Measurements from ENCODE around the gene PRKN.

The PRKN gene

GRCh38 chr6:162727322-162728182 lies at the start of gene PRKN, which contains the start of gene PACRG:
PRKN (minus strand) TSS chr6:162727766.
PACRG (plus strand) TSS chr6:162727974.
- H3K27ac ChIP-seq (ENCODE audit: low read length), result peak within 1 kb of the TSS; percentile 81
- H3K4me3 ChIP-seq (ENCODE audit: low read length in 2 of 2), result peak within 1 kb of the TSS; percentile 80 to 87
- H3K9ac ChIP-seq (ENCODE audit: low read length in 2 of 2), result peak within 1 kb of the TSS; percentile 83 to 87
- no peaks in the 10 kb centered on the region for H3K9me3 ChIP-seq (ENCODE audit: control insufficient read depth in 2 of 2, low read length in 2 of 2)
- H3K27me3 ChIP-seq (ENCODE audit: control insufficient read depth in 1 of 2, insufficient read depth in 2 of 2, low read length in 2 of 2), result no peaks in the 10 kb centered on the region
- no peaks in the 10 kb centered on the region for H3K36me3 ChIP-seq (ENCODE audit: control insufficient read depth in 2 of 2, insufficient read depth in 2 of 2, low read length in 2 of 2)
- H3K4me1 ChIP-seq (ENCODE audit: control insufficient read depth, insufficient read depth, low read length), result peaks cover 8% of the 10 kb centered on the region

- H3K27me3 ChIP-seq (ENCODE audit: control insufficient read depth in 1 of 2, insufficient read depth in 2 of 2, low read length in 2 of 2), result no peaks in the 10 kb centered on the region
- H3K9me3 ChIP-seq (ENCODE audit: control insufficient read depth in 2 of 2, low read length in 2 of 2), result peaks cover 0 to 3% of the 10 kb centered on the region in 2 donors
- no peaks in the 10 kb centered on the region for H3K36me3 ChIP-seq (ENCODE audit: control insufficient read depth in 2 of 2, insufficient read depth in 2 of 2, low read length in 2 of 2)
- H3K9ac ChIP-seq (ENCODE audit: low read length in 2 of 2), result no peak overlapping the region
- H3K4me3 ChIP-seq (ENCODE audit: low read length in 2 of 2), result no peak overlapping the region
- H3K4me1 ChIP-seq (ENCODE audit: control insufficient read depth, insufficient read depth, low read length), result no peaks in the 10 kb centered on the region
- H3K27ac ChIP-seq (ENCODE audit: low read length), result no peak overlapping the region
These were observed 49.5 kb upstream of the PRKN start for GRCh38 chr6:162777091-162777490.

- no peaks in the 10 kb centered on the region for H3K27me3 ChIP-seq (ENCODE audit: control insufficient read depth in 1 of 2, insufficient read depth in 2 of 2, low read length in 2 of 2)
- no peak overlapping the region for H3K27ac ChIP-seq (ENCODE audit: low read length)
- H3K9me3 ChIP-seq (ENCODE audit: control insufficient read depth in 2 of 2, low read length in 2 of 2), result no peaks in the 10 kb centered on the region
- H3K4me1 ChIP-seq (ENCODE audit: control insufficient read depth, insufficient read depth, low read length), result no peaks in the 10 kb centered on the region
- no peak overlapping the region for H3K4me3 ChIP-seq (ENCODE audit: low read length in 2 of 2)
- no peaks in the 10 kb centered on the region for H3K36me3 ChIP-seq (ENCODE audit: control insufficient read depth in 2 of 2, insufficient read depth in 2 of 2, low read length in 2 of 2)
- H3K9ac ChIP-seq (ENCODE audit: low read length in 2 of 2), result no peak overlapping the region
These were observed 46.4 kb upstream of the PRKN start for GRCh38 chr6:162773996-162774395.

GRCh38 chr6:162772466-162772865 lies 44.9 kb upstream of the PRKN start:
- Histone ChIP-seq H3K9ac (ENCODE audit: low read length in 2 of 2) (no peak overlapping the region), H3K4me1 (ENCODE audit: control insufficient read depth, insufficient read depth, low read length) (no peaks in the 10 kb centered on the region)

GRCh38 chr6:162770955-162771354 lies 43.4 kb upstream of the PRKN start:
- H3K4me3 ChIP-seq (ENCODE audit: low read length in 2 of 2), result no peak overlapping the region
- no peaks in the 10 kb centered on the region for H3K9me3 ChIP-seq (ENCODE audit: control insufficient read depth in 2 of 2, low read length in 2 of 2)
- no peak overlapping the region for H3K9ac ChIP-seq (ENCODE audit: low read length in 2 of 2)
- H3K27ac ChIP-seq (ENCODE audit: low read length), result no peak overlapping the region
- H3K27me3 ChIP-seq (ENCODE audit: control insufficient read depth in 1 of 2, insufficient read depth in 2 of 2, low read length in 2 of 2), result no peaks in the 10 kb centered on the region
- no peaks in the 10 kb centered on the region for H3K4me1 ChIP-seq (ENCODE audit: control insufficient read depth, insufficient read depth, low read length)
- no peaks in the 10 kb centered on the region for H3K36me3 ChIP-seq (ENCODE audit: control insufficient read depth in 2 of 2, insufficient read depth in 2 of 2, low read length in 2 of 2)

More at GRCh38 chr6:162772466-162772865, 44.9 kb upstream of the PRKN start:
- H3K36me3 ChIP-seq (ENCODE audit: control insufficient read depth in 2 of 2, insufficient read depth in 2 of 2, low read length in 2 of 2), result no peaks in the 10 kb centered on the region
- no peaks in the 10 kb centered on the region for H3K9me3 ChIP-seq (ENCODE audit: control insufficient read depth in 2 of 2, low read length in 2 of 2)
- H3K4me3 ChIP-seq (ENCODE audit: low read length in 2 of 2), result no peak overlapping the region
- no peak overlapping the region for H3K27ac ChIP-seq (ENCODE audit: low read length)
- H3K27me3 ChIP-seq (ENCODE audit: control insufficient read depth in 1 of 2, insufficient read depth in 2 of 2, low read length in 2 of 2), result no peaks in the 10 kb centered on the region

GRCh38 chr6:162770136-162770535 lies 42.6 kb upstream of the PRKN start:
- H3K36me3 ChIP-seq (ENCODE audit: control insufficient read depth in 2 of 2, insufficient read depth in 2 of 2, low read length in 2 of 2), result no peaks in the 10 kb centered on the region
- no peak overlapping the region for H3K4me3 ChIP-seq (ENCODE audit: low read length in 2 of 2)
- H3K27me3 ChIP-seq (ENCODE audit: control insufficient read depth in 1 of 2, insufficient read depth in 2 of 2, low read length in 2 of 2), result no peaks in the 10 kb centered on the region
- no peak overlapping the region for H3K9ac ChIP-seq (ENCODE audit: low read length in 2 of 2)
- H3K4me1 ChIP-seq (ENCODE audit: control insufficient read depth, insufficient read depth, low read length), result no peaks in the 10 kb centered on the region
- H3K9me3 ChIP-seq (ENCODE audit: control insufficient read depth in 2 of 2, low read length in 2 of 2), result no peaks in the 10 kb centered on the region
- H3K27ac ChIP-seq (ENCODE audit: low read length), result no peak overlapping the region

GRCh38 chr6:162753775-162754174 lies 26.2 kb upstream of the PRKN start:
- Histone ChIP-seq H3K27me3 (ENCODE audit: control insufficient read depth in 1 of 2, insufficient read depth in 2 of 2, low read length in 2 of 2) (no peaks in the 10 kb centered on the region), H3K9ac (ENCODE audit: low read length in 2 of 2) (no peak overlapping the region), H3K27ac (ENCODE audit: low read length) (no peak overlapping the region), H3K4me1 (ENCODE audit: control insufficient read depth, insufficient read depth, low read length) (no peaks in the 10 kb centered on the region), H3K36me3 (ENCODE audit: control insufficient read depth in 2 of 2, insufficient read depth in 2 of 2, low read length in 2 of 2) (no peaks in the 10 kb centered on the region), H3K4me3 (ENCODE audit: low read length in 2 of 2) (no peak overlapping the region), H3K9me3 (ENCODE audit: control insufficient read depth in 2 of 2, low read length in 2 of 2) (no peaks in the 10 kb centered on the region)

- H3K9me3 ChIP-seq (ENCODE audit: control insufficient read depth in 2 of 2, low read length in 2 of 2), result no peaks in the 10 kb centered on the region
- no peaks in the 10 kb centered on the region for H3K4me1 ChIP-seq (ENCODE audit: control insufficient read depth, insufficient read depth, low read length)
- no peak overlapping the region for H3K27ac ChIP-seq (ENCODE audit: low read length)
- no peaks in the 10 kb centered on the region for H3K27me3 ChIP-seq (ENCODE audit: control insufficient read depth in 1 of 2, insufficient read depth in 2 of 2, low read length in 2 of 2)
- H3K4me3 ChIP-seq (ENCODE audit: low read length in 2 of 2), result no peak overlapping the region
- H3K9ac ChIP-seq (ENCODE audit: low read length in 2 of 2), result no peak overlapping the region
- no peaks in the 10 kb centered on the region for H3K36me3 ChIP-seq (ENCODE audit: control insufficient read depth in 2 of 2, insufficient read depth in 2 of 2, low read length in 2 of 2)
These were observed 23.8 kb upstream of the PRKN start for GRCh38 chr6:162751211-162751859.

GRCh38 chr6:162750776-162751175 lies 23.2 kb upstream of the PRKN start:
- H3K36me3 ChIP-seq (ENCODE audit: control insufficient read depth in 2 of 2, insufficient read depth in 2 of 2, low read length in 2 of 2), result no peaks in the 10 kb centered on the region
- no peak overlapping the region for H3K9ac ChIP-seq (ENCODE audit: low read length in 2 of 2)
- H3K9me3 ChIP-seq (ENCODE audit: control insufficient read depth in 2 of 2, low read length in 2 of 2), result no peaks in the 10 kb centered on the region
- no peaks in the 10 kb centered on the region for H3K4me1 ChIP-seq (ENCODE audit: control insufficient read depth, insufficient read depth, low read length)
- H3K27me3 ChIP-seq (ENCODE audit: control insufficient read depth in 1 of 2, insufficient read depth in 2 of 2, low read length in 2 of 2), result no peaks in the 10 kb centered on the region
- no peak overlapping the region for H3K27ac ChIP-seq (ENCODE audit: low read length)
- H3K4me3 ChIP-seq (ENCODE audit: low read length in 2 of 2), result no peak overlapping the region

GRCh38 chr6:162736961-162737360 lies 9.4 kb upstream of the PRKN start:
- no peak overlapping the region for H3K4me3 ChIP-seq (ENCODE audit: low read length in 2 of 2)
- H3K27ac ChIP-seq (ENCODE audit: low read length), result no peak overlapping the region
- no peaks in the 10 kb centered on the region for H3K27me3 ChIP-seq (ENCODE audit: control insufficient read depth in 1 of 2, insufficient read depth in 2 of 2, low read length in 2 of 2)
- no peaks in the 10 kb centered on the region for H3K9me3 ChIP-seq (ENCODE audit: control insufficient read depth in 2 of 2, low read length in 2 of 2)
- no peak overlapping the region for H3K9ac ChIP-seq (ENCODE audit: low read length in 2 of 2)
- H3K36me3 ChIP-seq (ENCODE audit: control insufficient read depth in 2 of 2, insufficient read depth in 2 of 2, low read length in 2 of 2), result no peaks in the 10 kb centered on the region
- H3K4me1 ChIP-seq (ENCODE audit: control insufficient read depth, insufficient read depth, low read length), result no peaks in the 10 kb centered on the region

- H3K9ac ChIP-seq (ENCODE audit: low read length in 2 of 2), result no peak overlapping the region
- no peak overlapping the region for H3K4me3 ChIP-seq (ENCODE audit: low read length in 2 of 2)
- H3K27me3 ChIP-seq (ENCODE audit: control insufficient read depth in 1 of 2, insufficient read depth in 2 of 2, low read length in 2 of 2), result no peaks in the 10 kb centered on the region
- H3K4me1 ChIP-seq (ENCODE audit: control insufficient read depth, insufficient read depth, low read length), result no peaks in the 10 kb centered on the region
- no peaks in the 10 kb centered on the region for H3K9me3 ChIP-seq (ENCODE audit: control insufficient read depth in 2 of 2, low read length in 2 of 2)
- H3K27ac ChIP-seq (ENCODE audit: low read length), result no peak overlapping the region
- H3K36me3 ChIP-seq (ENCODE audit: control insufficient read depth in 2 of 2, insufficient read depth in 2 of 2, low read length in 2 of 2), result no peaks in the 10 kb centered on the region
These were observed 5.9 kb upstream of the PRKN start for GRCh38 chr6:162733489-162733888.
